H1 (cell line): Measurements from ENCODE around the gene BTBD7. TPM values are rescaled to one million over a fixed set of nuclear protein-coding genes. Genes with fewer than 3 reads are reported as not detected.
A peak's percentile ranks its signal among the peaks of the same experiment; 100 is the strongest.

ENCODE experiments used
- CTCF ChIA-PET: fragments of 300-600 bp; sonication (Branson Sonifier 250); formaldehyde crosslinking; loops from one replicate; lab custom pipeline; 2021; ENCODE audit not compliant: partially characterized antibody; lab: Charles Lee
- POLR2A ChIA-PET: fragments of 300-600 bp; sonication (Branson Sonifier 250); formaldehyde crosslinking; loops from one replicate; lab custom pipeline; 2021; ENCODE audit warnings: inconsistent platforms; ENCODE audit not compliant: partially characterized antibody; lab: Charles Lee
- DNase-seq, 2 experiments: peaks; one replicate each; pipeline versions ENCODE4 v3.0.0 to v3.0.0-alpha.2; 2010 to 2022; ENCODE audit warnings: low spot score in 2 of 2, low read depth in 1 of 2, mixed read lengths in 1 of 2
- FAIRE-seq: peaks from 2 replicates; lab custom pipeline; 2011; peaks lifted over from hg19 to GRCh38; lab: Jason Lieb, UNC
- H2AFZ ChIP-seq: 2 replicates; pipeline ENCODE4 v1.8.1; 2012; ENCODE audit warnings: low read length, inconsistent platforms
- H2AK5ac ChIP-seq: 2 replicates; pipeline ENCODE4 v1.6.1; 2013; ENCODE audit warnings: low read depth, low read length
- H2BK120ac ChIP-seq: replicated peaks from 2 replicates; pipeline ENCODE3; 2013; ENCODE audit warnings: low read depth, low read length, inconsistent platforms
- H2BK12ac ChIP-seq: 2 replicates; pipeline ENCODE4 v1.6.1; 2013; ENCODE audit warnings: low read depth, low read length
- H2BK15ac ChIP-seq: 2 replicates; pipeline ENCODE4 v1.6.1; 2013; ENCODE audit warnings: low read length
- H2BK20ac ChIP-seq: 2 replicates; pipeline ENCODE4 v1.6.1; 2013; ENCODE audit warnings: low read length
- H2BK5ac ChIP-seq: 2 replicates; pipeline ENCODE4 v1.6.1; 2013; ENCODE audit warnings: low read depth, low read length
- H3K14ac ChIP-seq: 2 replicates; pipeline ENCODE4 v1.6.1; 2013; ENCODE audit warnings: inconsistent platforms; ENCODE audit not compliant: insufficient read length
- H3K18ac ChIP-seq: 2 replicates; pipeline ENCODE4 v1.6.1; 2013; ENCODE audit warnings: low read length; ENCODE audit errors: extremely low read depth
- H3K23ac ChIP-seq: 2 replicates; pipeline ENCODE4 v1.6.1; 2013; ENCODE audit warnings: inconsistent platforms; ENCODE audit not compliant: insufficient read length
- H3K23me2 ChIP-seq: 2 replicates; pipeline ENCODE4 v1.6.1; 2013; ENCODE audit warnings: low read depth, low read length
- H3K27ac ChIP-seq: 2 replicates; pipeline ENCODE4 v1.6.1; 2011; ENCODE audit warnings: low read depth, low read length, inconsistent platforms
- H3K27me3 ChIP-seq, 4 experiments: replicated peaks in 1 of 4; 1 replicate in 1 of 4; 2 replicates in 3 of 4; pipeline versions ENCODE4 v1.6.1 to v1.8.1; 2011 to 2013; ENCODE audit warnings: low read length in 3 of 4, mild to moderate bottlenecking in 3 of 4, inconsistent platforms in 2 of 4, mixed read lengths in 2 of 4, moderate library complexity in 1 of 4; ENCODE audit not compliant: control insufficient read depth in 3 of 4, insufficient read depth in 3 of 4; ENCODE audit errors: extremely low read depth in 1 of 4
- H3K36me3 ChIP-seq, 4 experiments: 2 replicates each; pipeline versions ENCODE4 v1.6.1 to v1.8.1; 2011 to 2013; ENCODE audit warnings: mild to moderate bottlenecking in 4 of 4, low read length in 3 of 4, moderate library complexity in 2 of 4, control low read depth in 1 of 4, inconsistent platforms in 1 of 4; ENCODE audit not compliant: insufficient read depth in 4 of 4, control insufficient read depth in 2 of 4
- H3K4ac ChIP-seq: replicated peaks from 2 replicates; pipeline ENCODE3; 2013; ENCODE audit warnings: low read length, low read depth, mixed read lengths, inconsistent platforms; ENCODE audit not compliant: insufficient read length
- H3K4me1 ChIP-seq, 4 experiments: replicated peaks in 1 of 4; 1 replicate in 1 of 4; 2 replicates in 3 of 4; pipeline versions ENCODE4 v1.6.1 to v1.8.1; 2011 to 2013; ENCODE audit warnings: low read length in 3 of 4, inconsistent platforms in 2 of 4, mixed read lengths in 1 of 4; ENCODE audit not compliant: insufficient read depth in 4 of 4, control insufficient read depth in 3 of 4
- H3K4me2 ChIP-seq, 2 experiments: 2 replicates each; pipeline versions ENCODE4 v1.6.1 to v1.8.1; 2011 to 2013; ENCODE audit warnings: low read depth in 2 of 2, low read length in 2 of 2, control low read depth in 1 of 2, inconsistent platforms in 1 of 2, mild to moderate bottlenecking in 1 of 2; ENCODE audit not compliant: insufficient read depth in 1 of 2
- H3K4me3 ChIP-seq, 4 experiments: fragments of 200-600, 300-600 bp in 1 of 4; sonication (generic), shearing (Covaris generic), sonication (Bioruptor Twin) in 1 of 4; 2 replicates each; pipeline versions ENCODE4 v1.5.1 to v1.8.1; 2011 to 2016; ENCODE audit warnings: low read length in 4 of 4, low read depth in 3 of 4, control low read depth in 2 of 4, inconsistent platforms in 2 of 4, mild to moderate bottlenecking in 2 of 4, mixed read lengths in 1 of 4, moderate library complexity in 1 of 4; ENCODE audit not compliant: insufficient read depth in 2 of 4; ENCODE audit errors: extremely low read depth in 1 of 4
- H3K56ac ChIP-seq: replicated peaks from 2 replicates; pipeline ENCODE3; 2013; ENCODE audit warnings: low read depth, mild to moderate bottlenecking, mixed read lengths, low read length, inconsistent platforms; ENCODE audit not compliant: insufficient read length
- H3K79me1 ChIP-seq: 2 replicates; pipeline ENCODE4 v1.6.1; 2013; ENCODE audit warnings: low read depth, low read length, control low read depth
- H3K79me2 ChIP-seq, 2 experiments: 2 replicates each; pipeline versions ENCODE4 v1.6.1 to v1.8.1; 2012 to 2013; ENCODE audit warnings: low read length in 2 of 2, mild to moderate bottlenecking in 2 of 2, inconsistent platforms in 1 of 2; ENCODE audit not compliant: insufficient read depth in 2 of 2, control insufficient read depth in 1 of 2
- H3K9ac ChIP-seq, 4 experiments: replicated peaks in 1 of 4; 1 replicate in 1 of 4; 2 replicates in 3 of 4; pipeline versions ENCODE4 v1.6.1 to v1.8.1; 2011 to 2013; ENCODE audit warnings: low read depth in 3 of 4, low read length in 3 of 4, control low read depth in 2 of 4, mild to moderate bottlenecking in 2 of 4, moderate library complexity in 2 of 4, inconsistent platforms in 1 of 4; ENCODE audit errors: extremely low read depth in 1 of 4
- H3K9me3 ChIP-seq, 2 experiments: 2 replicates each; pipeline versions ENCODE4 v1.6.1 to v1.8.1; 2012 to 2013; ENCODE audit warnings: mild to moderate bottlenecking in 2 of 2, moderate library complexity in 2 of 2, control low read depth in 1 of 2, inconsistent platforms in 1 of 2, low read depth in 1 of 2, low read length in 1 of 2, mixed read lengths in 1 of 2; ENCODE audit not compliant: insufficient read depth in 2 of 2
- H4K20me1 ChIP-seq, 2 experiments: replicated peaks in 1 of 2; 2 replicates each; pipeline versions ENCODE3 to v1.8.1; 2011 to 2013; ENCODE audit warnings: inconsistent platforms in 2 of 2, low read length in 2 of 2, mild to moderate bottlenecking in 1 of 2; ENCODE audit not compliant: insufficient read depth in 2 of 2, control insufficient read depth in 1 of 2
- H4K5ac ChIP-seq: 2 replicates; pipeline ENCODE4 v1.6.1; 2013; ENCODE audit warnings: low read length, low read depth, mixed read lengths, inconsistent platforms; ENCODE audit not compliant: insufficient read length
- H4K8ac ChIP-seq: 2 replicates; pipeline ENCODE4 v1.8.0; 2013; ENCODE audit warnings: mild to moderate bottlenecking, moderate library complexity, low read length, inconsistent platforms; ENCODE audit not compliant: insufficient read depth; ENCODE audit errors: extremely low read depth
- H4K91ac ChIP-seq: replicated peaks from 2 replicates; pipeline ENCODE3; 2013; ENCODE audit warnings: low read length, mixed read lengths, inconsistent platforms; ENCODE audit not compliant: insufficient read length
- ASH2L ChIP-seq: fragments of 200-600, 300-600 bp; sonication (generic); IDR thresholded peaks from one replicate; pipeline ENCODE4 v1.7.1; 2017; ENCODE audit warnings: low read length
- CEBPB ChIP-seq: IDR thresholded peaks from 2 replicates; pipeline ENCODE4 v1.6.1; 2012; ENCODE audit warnings: low read depth, low read length
- JUND ChIP-seq: IDR thresholded peaks from 2 replicates; pipeline ENCODE4 v1.6.1; 2011; ENCODE audit warnings: mild to moderate bottlenecking, improper control_type of control experiment, low read length
- POLR2A ChIP-seq, 2 experiments: IDR thresholded peaks; 1 replicate in 1 of 2; 2 replicates in 1 of 2; pipeline ENCODE4 v1.6.1; 2011; ENCODE audit warnings: low read depth in 2 of 2, low read length in 2 of 2, mild to moderate bottlenecking in 2 of 2; ENCODE audit errors: control extremely low read depth in 1 of 2
- POU5F1 ChIP-seq: IDR thresholded peaks from 2 replicates; pipeline ENCODE4 v1.6.1; 2011; ENCODE audit warnings: low read depth, mild to moderate bottlenecking, low read length, moderate library complexity
- RXRA ChIP-seq: IDR thresholded peaks from 2 replicates; pipeline ENCODE4 v1.6.1; 2011; ENCODE audit warnings: low read depth, mild to moderate bottlenecking, low read length, moderate library complexity; ENCODE audit not compliant: insufficient read depth
- SP1 ChIP-seq: IDR thresholded peaks from 2 replicates; pipeline ENCODE4 v1.6.1; 2011; ENCODE audit warnings: low read depth, low read length
- SRF ChIP-seq: IDR thresholded peaks from 2 replicates; pipeline ENCODE4 v1.6.1; 2011; ENCODE audit warnings: mild to moderate bottlenecking, low read depth, low read length, moderate library complexity
- TAF1 ChIP-seq: IDR thresholded peaks from 2 replicates; pipeline ENCODE4 v1.6.1; 2011; ENCODE audit warnings: mild to moderate bottlenecking, low read depth, low read length
- TEAD4 ChIP-seq: IDR thresholded peaks from 2 replicates; pipeline ENCODE4 v1.6.1; 2012; ENCODE audit warnings: low read depth, low read length, inconsistent platforms, mixed read lengths
- YY1 ChIP-seq: IDR thresholded peaks from 2 replicates; pipeline ENCODE4 v1.6.1; 2011; ENCODE audit warnings: low read depth, mild to moderate bottlenecking, low read length
- WGBS, 2 experiments: shearing (Covaris generic) in 1 of 2; methylation state at CpG; one replicate each; pipeline versions ENCODE4 v1.1.6 to v1.1.7; 2013 to 2015; ENCODE audit warnings: low lambda C conversion rate in 2 of 2, mixed read lengths in 2 of 2, inconsistent platforms in 1 of 2, low coverage in 1 of 2, missing lambda C conversion rate in 1 of 2; ENCODE audit not compliant: insufficient replicate concordance in 2 of 2, insufficient coverage in 1 of 2, insufficient read length in 1 of 2; ENCODE audit errors: extremely low coverage in 1 of 2, missing lambda C conversion rate in 1 of 2; 5-methylcytosine and 5-hydroxymethylcytosine counted together
- polyA plus RNA-seq, 7 experiments: library from polyadenylated mRNA; depleted of rRNA in 3 of 7; stranded (reverse) in 5 of 7; unstranded in 2 of 7; fragments of >200 nt in 5 of 7; fragments of 200-250 nt in 2 of 7; gene quantifications; 1 replicate in 5 of 7; 2 replicates in 1 of 7; 4 replicates in 1 of 7; pipeline versions ENCODE4 v1.2.1 to v1.2.3, GENCODE V29; 2011 to 2013; ENCODE audit warnings: missing spikeins in 2 of 7, mixed read lengths in 2 of 7
- total RNA-seq: library from RNA; stranded (reverse); fragmentation: NEBNext Ultra II Directional; extraction: Animal tissue kit (Norgen Biotek cat#: 25700); gene quantifications from 2 replicates; pipeline ENCODE4 v1.2.1, GENCODE V29; 2021

The BTBD7 gene
- total and polyA plus RNA-seq, 2 of the 8 experiments (the other 6 are each of a cell fraction or from before 2014, with no cell fraction given) = 12.1 to 46.1 TPM

DNA sequence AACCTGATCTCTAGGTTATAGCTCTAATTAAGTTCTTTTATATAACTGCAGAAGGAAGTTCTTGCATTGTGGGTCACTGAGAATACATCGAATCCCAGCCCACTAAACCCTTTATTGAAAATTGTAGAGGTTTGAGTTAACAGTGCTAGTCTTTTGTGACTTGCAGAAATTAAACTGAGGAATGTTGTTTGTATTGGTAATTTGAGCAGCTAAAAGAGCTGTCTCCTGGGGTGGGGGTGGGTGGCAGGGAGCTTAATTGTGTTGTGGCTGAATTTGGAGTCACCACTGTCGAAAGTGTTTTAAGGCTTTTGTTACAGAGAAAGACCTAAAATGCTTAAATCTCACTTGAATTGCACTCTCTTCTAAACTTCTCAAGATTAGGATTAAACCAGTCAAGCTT, 11.0 kb upstream of the BTBD7 start:
- Histone ChIP-seq H4K5ac (peak overlapping the region; percentile 41), H3K4ac (no peak overlapping the region), H3K4me1 (peaks cover 0 to 10% (median 5%) of the 10 kb centered on the region in 4 experiments; a peak in 4 of 7 replicates), H2AK5ac (no peak overlapping the region), H3K23ac (no peak overlapping the region), H4K91ac (no peak overlapping the region), H2BK20ac (no peak overlapping the region), H2BK12ac (no peak overlapping the region), H3K14ac (no peak overlapping the region), H3K4me2 (peak overlapping the region; percentile 47 to 51), H2BK120ac (no peak overlapping the region), H3K27me3 (no peaks in the 10 kb centered on the region), H4K20me1 (no peaks in the 10 kb centered on the region), H2AFZ (no peak overlapping the region), H3K56ac (no peak overlapping the region), H4K8ac (no peak overlapping the region), H3K9ac (no peak overlapping the region), H3K9me3 (peaks cover 21 to 24% of the 10 kb centered on the region in 2 experiments), H3K79me2 (no peaks in the 10 kb centered on the region), H3K4me3 (peak overlapping the region in 1 of 4 experiments; percentile 43; a peak in 2 of 8 replicates), H3K18ac (no peak overlapping the region), H3K27ac (peak overlapping the region; percentile 69; the same call in 1 of the 2 replicates), H3K23me2 (no peaks in the 10 kb centered on the region), H3K79me1 (no peaks in the 10 kb centered on the region), H2BK5ac (no peak overlapping the region), H3K36me3 (peaks cover 0 to 11% (median 4%) of the 10 kb centered on the region in 4 experiments; a peak in 2 of 8 replicates), H2BK15ac (no peak overlapping the region)
- FAIRE-seq = peak; percentile 13
- DNase-seq = no peak
- 30% methylated on average over 2 of the region's 2 CpGs; no CpG with 5 or more reads in 1 of the 2 experiments for WGBS, 2 experiments
- POLR2A ChIA-PET = interaction anchor here (0.9 to 1.3 kb wide), 3 partner anchors 10 to 87 kb away, joined by 4 to 6 read pairs (median 5); partner anchors contain the start of gene UNC79
- CTCF ChIA-PET = no interaction called here
- TF ChIP-seq ASH2L = peak; percentile 60
- no peak for TF ChIP-seq JUND
- TF ChIP-seq TAF1 = 0 out of 2 replicates have a peak, but pooled peaks have one; percentile 47
- no peak for TF ChIP-seq POLR2A (IDR thresholded peaks at IDR 0.05; ENCODE audit: control extremely low read depth in 1 of 2, low read depth in 2 of 2, low read length in 2 of 2)
- TF ChIP-seq CEBPB = no peak
- TF ChIP-seq POU5F1 = no peak
- TF ChIP-seq SP1 = peak; percentile 79
- 0 out of 2 replicates have a peak, but pooled peaks have one; percentile 29 for TF ChIP-seq TEAD4
- TF ChIP-seq RXRA = no peak
- no peak for TF ChIP-seq YY1
- no peak for TF ChIP-seq SRF
